Measurements from ENCODE around the gene NTN4.
"Not testable (repeated sequence)": the region's sequence is repeated elsewhere in the genome, so short reads cannot be mapped to it uniquely, and the experiment has no call there.

Gene NTN4

DNA sequence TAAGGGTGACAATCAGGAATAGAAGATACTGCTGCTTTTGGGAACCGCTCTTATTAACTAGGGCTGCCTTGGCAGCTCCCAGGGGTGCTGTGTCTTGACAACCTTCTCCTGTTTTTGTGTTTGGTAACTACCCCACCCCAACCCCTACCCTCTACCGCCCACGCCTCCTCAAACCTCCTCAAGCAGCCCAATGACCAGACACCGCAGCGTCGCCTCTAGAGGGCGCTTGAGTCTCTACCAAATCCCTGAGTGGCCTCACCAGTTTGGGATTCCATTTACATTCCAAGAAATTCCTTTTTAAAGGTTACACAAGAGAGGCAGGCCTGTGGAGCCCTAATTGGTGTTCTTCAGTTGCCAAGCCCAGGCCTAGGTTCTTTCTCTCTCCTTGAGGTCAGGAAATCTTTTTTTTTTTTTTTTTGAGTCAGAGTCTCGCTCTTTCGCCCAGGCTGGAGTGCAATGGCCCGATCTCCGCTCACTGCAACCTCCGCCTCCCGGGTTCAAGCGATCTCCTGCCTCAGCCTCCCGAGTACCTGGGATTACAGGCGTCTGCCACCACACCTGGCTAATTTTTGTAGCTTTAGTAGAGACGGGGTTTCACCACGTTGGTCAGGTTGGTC is 166.9 kb downstream of the NTN4 start:
- no peak for DNase-seq (ENCODE audit: low read depth in 2 of 2)

DNA sequence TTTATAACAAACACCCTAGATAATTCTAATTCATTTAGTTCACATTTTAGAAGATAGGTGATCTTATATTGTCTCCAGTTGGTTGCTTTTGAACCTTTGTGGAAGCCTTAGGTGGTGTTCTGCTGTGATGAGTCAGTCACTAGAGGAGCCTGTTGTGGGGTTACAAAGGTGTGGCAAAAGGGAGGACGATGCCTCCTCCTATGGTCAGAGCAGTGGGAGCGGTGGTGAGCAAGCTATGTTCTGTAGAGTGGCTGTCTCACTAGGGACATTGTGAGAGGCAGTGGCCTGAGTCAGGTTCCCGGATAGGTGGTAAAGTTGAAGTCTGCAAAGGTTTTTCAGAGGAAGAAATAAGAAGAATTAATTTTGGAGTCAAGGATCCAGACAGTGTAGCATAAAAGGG is 167.7 kb downstream of the NTN4 start:
- no peak for DNase-seq (ENCODE audit: low read depth in 2 of 2)

DNA sequence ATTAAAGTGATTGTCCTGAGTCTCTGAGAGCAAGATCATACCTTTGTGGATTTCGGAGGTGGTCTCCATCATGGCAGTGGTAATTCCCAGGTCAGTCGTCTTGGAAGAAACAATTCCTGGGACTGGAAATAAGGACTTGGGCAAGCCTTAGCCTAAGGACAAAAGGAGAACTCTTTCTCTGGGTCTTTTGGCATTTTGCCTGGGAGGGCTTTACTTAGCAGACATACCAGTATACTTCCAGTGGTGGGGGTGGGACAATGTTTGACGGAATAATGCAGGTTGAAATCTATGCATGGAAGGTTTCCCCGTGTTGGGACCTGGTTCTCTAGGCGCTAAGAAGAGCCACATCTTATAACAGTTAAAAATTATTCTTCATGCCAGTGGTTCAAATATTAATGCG is 168.8 kb downstream of the NTN4 start:
- DNase-seq (ENCODE audit: low read depth in 2 of 2) = no peak

DNA sequence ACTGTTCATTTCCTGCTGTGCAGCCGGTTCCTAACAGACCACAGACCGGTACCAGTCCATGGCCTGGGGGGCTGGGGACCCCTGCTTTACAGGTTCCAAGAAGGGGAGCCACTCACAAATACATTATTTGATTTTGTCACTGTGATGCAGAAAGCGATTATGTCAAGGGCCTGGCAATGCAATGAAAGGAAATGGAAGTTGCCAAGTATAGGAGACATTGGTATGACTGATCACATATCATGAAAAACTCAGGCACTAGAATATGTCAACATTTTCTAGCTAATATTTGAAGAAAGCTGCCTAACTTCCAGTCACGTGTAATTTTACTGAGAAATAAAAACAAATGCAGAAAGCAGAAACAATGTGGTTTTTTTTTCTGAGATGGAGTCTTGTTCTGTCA is 170.4 kb downstream of the NTN4 start:
- DNase-seq (ENCODE audit: low read depth in 2 of 2) = no peak

DNA sequence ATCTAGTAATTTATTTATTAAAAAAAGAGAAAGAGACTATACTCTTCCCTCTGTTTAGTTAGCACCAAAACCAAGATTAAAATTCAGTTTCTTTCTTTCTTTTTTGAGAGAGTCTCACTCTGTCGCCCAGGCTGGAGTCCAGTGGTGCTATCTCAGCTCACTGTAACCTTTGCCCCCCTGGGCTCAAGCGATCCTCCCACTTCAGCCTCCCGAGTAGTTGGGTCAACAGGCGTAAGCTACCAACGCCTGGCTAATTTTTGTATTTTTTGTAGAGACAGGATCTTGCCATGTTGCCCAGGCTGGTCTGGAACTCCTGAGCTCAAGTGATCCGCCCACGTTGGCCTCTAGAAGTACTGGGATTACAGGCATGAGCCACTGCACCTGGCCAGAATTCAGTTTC is 174.1 kb downstream of the NTN4 start:
- not testable (repeated sequence) for DNase-seq (ENCODE audit: low read depth in 2 of 2)

DNA sequence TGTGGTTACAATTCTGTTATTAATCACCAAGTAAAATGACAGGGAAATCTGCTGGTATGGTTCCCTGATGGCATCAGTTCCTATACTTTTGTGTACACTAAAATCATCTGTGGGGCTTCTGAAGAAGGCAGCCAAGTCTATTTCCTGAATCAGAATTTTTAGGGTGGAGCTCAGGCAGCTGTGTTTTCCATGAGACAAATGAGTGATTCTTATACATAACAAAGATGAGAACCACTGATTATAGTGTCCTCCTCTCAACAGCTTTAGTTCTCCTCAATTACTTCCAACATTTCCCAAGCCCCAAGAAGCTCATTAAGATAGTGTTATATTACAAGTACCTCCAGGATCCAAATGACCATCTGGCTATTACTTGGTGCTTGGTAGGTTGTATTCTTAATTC is 174.8 kb downstream of the NTN4 start:
- DNase-seq (ENCODE audit: low read depth in 2 of 2) = no peak

DNA sequence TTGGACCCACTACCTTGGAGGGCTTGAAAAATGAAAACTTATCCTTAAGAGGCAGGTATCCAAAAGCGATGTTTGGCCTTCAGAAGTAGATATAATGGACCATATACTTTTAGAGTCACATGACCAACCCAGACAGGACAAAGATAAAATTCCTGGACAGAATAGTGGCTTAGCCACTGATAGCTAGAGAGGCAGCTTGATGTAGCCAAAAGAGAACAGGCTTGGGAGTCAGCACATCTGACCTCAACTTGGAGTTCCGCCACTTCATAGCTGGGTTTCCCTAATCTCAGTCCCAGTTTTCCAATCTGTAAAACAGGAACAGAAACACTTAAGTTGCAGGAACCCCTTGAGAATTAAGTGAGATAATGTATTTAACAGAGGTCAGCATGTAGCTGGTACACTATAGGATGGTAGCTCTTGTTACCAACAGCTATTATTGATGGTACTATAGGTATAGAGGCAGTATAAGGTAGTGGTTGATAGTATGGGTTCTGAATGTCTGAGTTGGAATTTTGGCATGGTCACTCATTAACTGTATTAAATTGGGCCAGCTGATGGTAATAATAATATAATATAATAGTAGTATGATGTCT is 176.1 kb downstream of the NTN4 start:
- no peak for DNase-seq (ENCODE audit: low read depth in 2 of 2)

DNA sequence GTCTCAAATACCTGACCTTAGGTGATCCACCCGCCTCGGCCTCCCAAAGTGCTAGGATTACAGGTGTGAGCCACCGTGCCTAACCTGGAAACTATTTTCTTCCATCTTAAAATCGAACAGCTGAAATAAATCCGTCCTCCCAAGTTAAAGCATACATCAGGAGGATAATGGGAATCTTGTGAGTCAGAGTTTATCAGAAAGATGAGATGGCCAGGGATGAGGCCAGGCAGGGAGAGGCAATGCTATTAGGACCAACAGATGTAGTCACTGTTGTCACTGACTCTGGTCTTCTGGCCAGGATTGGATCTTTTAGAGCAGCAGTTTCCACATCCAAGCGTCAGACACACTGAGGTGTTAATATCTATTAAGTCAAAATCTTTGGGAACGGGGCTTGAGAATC is 177.5 kb downstream of the NTN4 start:
- no peak for DNase-seq (ENCODE audit: low read depth in 2 of 2)

DNA sequence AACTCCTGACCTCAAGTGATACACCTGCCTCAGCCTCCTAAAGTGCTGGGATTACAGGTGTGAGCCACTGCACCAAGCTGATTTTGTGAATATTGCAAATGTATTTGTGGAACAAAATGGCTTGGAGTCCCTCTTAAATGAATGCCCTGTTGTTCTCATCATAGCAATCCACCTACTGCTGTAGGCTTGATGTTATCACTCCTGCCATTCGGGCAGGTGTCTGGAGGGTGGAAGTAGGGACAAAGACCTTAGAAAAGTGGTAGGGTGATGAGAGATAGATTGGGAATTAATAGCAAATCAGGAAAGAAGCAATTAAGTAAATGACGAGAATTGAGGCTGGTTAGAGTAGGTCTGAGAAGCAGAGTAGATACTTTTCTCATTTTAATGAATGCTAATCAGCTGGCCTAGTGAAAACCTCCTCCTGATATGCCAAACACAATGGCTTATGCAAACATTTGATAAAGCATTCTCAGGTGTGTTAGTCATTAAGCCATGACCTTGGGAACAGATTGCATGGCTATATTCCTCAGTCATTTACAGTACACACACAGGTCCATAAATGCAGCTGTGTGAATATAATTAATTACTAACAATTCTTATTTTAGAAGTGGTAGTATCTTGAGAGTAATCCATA is 178.8 kb downstream of the NTN4 start:
- no peak for DNase-seq (ENCODE audit: low read depth in 2 of 2)

DNA sequence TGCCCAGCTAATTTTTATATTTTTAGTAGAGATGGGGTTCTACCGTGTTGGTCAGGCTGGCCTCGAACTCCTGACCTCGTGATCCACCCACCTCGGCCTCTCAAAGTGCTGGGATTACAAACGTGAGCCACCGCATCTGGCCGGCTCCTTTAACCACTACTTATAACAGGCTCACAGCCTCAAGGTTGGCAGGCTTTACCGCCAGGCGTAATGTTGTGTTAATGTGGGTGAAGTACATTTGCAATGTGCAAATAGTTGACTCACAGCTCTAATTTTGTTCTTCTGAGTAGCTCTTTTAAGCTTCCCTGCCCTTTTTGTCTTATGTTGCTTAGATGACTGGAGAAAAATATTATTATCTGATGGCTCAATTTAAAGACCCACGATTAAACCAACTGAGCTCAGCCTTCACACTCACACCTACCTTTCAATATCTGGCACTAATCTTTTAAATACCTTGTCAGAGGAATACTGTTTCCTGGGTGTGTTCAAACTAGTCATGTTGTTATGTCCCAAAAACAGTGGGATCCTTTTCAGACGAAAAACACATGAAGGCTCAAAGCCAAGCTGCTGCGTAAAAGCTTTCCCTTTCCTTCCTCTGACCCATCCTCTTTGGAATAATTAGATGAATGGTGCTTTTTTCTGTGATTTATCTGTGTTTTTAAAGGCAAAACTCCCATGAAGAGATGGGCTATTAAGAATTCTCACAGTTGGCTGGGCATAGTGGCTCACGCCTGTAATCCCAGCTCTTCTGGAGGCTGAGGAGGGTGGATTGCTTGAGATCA is 182.1 kb downstream of the NTN4 start:
- DNase-seq (ENCODE audit: low read depth in 2 of 2) = no peak

Measured in stimulated activated CD8-positive, alpha-beta memory T cell treated with anti-CD3 and anti-CD28 coated beads, Interleukin-2, amount 100 ng/mL, for 1 hour (primary cell).